GM12878 (cell line): ENCODE data around the gene SRSF11. TPM values are rescaled to one million over a fixed set of nuclear protein-coding genes. Genes with fewer than 3 reads are reported as not detected.

Source experiments
- BHLHE40 ChIP-seq, 2 experiments: fragments of 450-650 bp in 1 of 2; IDR thresholded peaks; 2 replicates each; pipeline ENCODE4 v1.6.1; 2011 to 2017; ENCODE audit warnings: low read depth in 2 of 2, borderline replicate concordance in 1 of 2, improper control_type of control experiment in 1 of 2, low read length in 1 of 2, mild to moderate bottlenecking in 1 of 2
- ELK1 ChIP-seq: IDR thresholded peaks from 2 replicates; pipeline ENCODE4 v1.6.1; 2012; ENCODE audit warnings: low read depth, low read length, improper control_type of control experiment
- EZH2 ChIP-seq: IDR thresholded peaks from 2 replicates; pipeline ENCODE4 v1.6.1; 2012; ENCODE audit warnings: low read depth, mild to moderate bottlenecking, control low read depth, inconsistent platforms, low read length, borderline replicate concordance; ENCODE audit not compliant: control insufficient read depth
- GABPA ChIP-seq: IDR thresholded peaks from 2 replicates; pipeline ENCODE4 v1.6.1; 2014; ENCODE audit warnings: antibody characterized with exemption, low read depth, mild to moderate bottlenecking, inconsistent platforms
- HDAC6 ChIP-seq: fragments of 200-600 bp; sonication (generic); IDR thresholded peaks from one replicate; pipeline ENCODE4 v1.8.0; 2017; ENCODE audit warnings: antibody characterized with exemption; ENCODE audit not compliant: unreplicated experiment
- KDM1A ChIP-seq: fragments of 200-600 bp; sonication (generic); IDR thresholded peaks from 2 replicates; pipeline ENCODE4 v1.6.1; 2016; ENCODE audit warnings: borderline replicate concordance
- MXI1 ChIP-seq: fragments of 150-350 bp; IDR thresholded peaks from 2 replicates; pipeline ENCODE4 v1.6.1; 2011; ENCODE audit warnings: low read depth, mild to moderate bottlenecking, inconsistent platforms, low read length, improper control_type of control experiment
- NFIC ChIP-seq: IDR thresholded peaks from 2 replicates; pipeline ENCODE4 v1.6.1; 2012; ENCODE audit warnings: low read depth, mild to moderate bottlenecking, inconsistent platforms, low read length, moderate library complexity
- POLR2AphosphoS2 ChIP-seq: IDR thresholded peaks from 2 replicates; pipeline ENCODE4 v1.6.1; 2011; ENCODE audit warnings: low read depth, mild to moderate bottlenecking, low read length, improper control_type of control experiment, moderate library complexity
- RAD21 ChIP-seq: IDR thresholded peaks from 2 replicates; pipeline ENCODE4 v1.6.1; 2011; ENCODE audit warnings: mild to moderate bottlenecking, low read depth, low read length, moderate library complexity; ENCODE audit not compliant: insufficient read depth
- SIN3A ChIP-seq: IDR thresholded peaks from 2 replicates; pipeline ENCODE4 v1.6.1; 2012; ENCODE audit warnings: low read depth, low read length, improper control_type of control experiment
- YBX1 ChIP-seq: fragments of 450-650 bp; IDR thresholded peaks from 2 replicates; pipeline ENCODE4 v1.6.1; 2016; ENCODE audit warnings: antibody characterized with exemption
- ZNF24 ChIP-seq: fragments of 450-650 bp; IDR thresholded peaks from 2 replicates; pipeline ENCODE4 v1.6.1; 2017; ENCODE audit warnings: antibody characterized with exemption, mild to moderate bottlenecking
- ZNF274 ChIP-seq: IDR thresholded peaks from one replicate; pipeline ENCODE4 v1.8.0; 2011; ENCODE audit not compliant: insufficient read length, insufficient read depth
- ZNF622 ChIP-seq: fragments of 450-650 bp; IDR thresholded peaks from 2 replicates; pipeline ENCODE4 v1.6.1; 2017; ENCODE audit warnings: mild to moderate bottlenecking, inconsistent platforms
- polyA plus RNA-seq, 11 experiments: library from polyadenylated mRNA; depleted of rRNA in 4 of 11; unstranded in 6 of 11; stranded (reverse) in 5 of 11; fragments of >200 nt; fragmentation: Nextera tagmentation in 4 of 11; fragmentation: Illumina TruSeq in 1 of 11; extraction: Ambion mirVana in 4 of 11; extraction: Trizol in 1 of 11; gene quantifications; 1 replicate in 1 of 11; 2 replicates in 10 of 11; pipeline versions ENCODE4 v1.2.1 to v1.2.3, GENCODE V29; 2011 to 2016; ENCODE audit warnings: inconsistent platforms in 2 of 11, missing spikeins in 2 of 11, low read depth in 1 of 11
- total RNA-seq, 4 experiments: library from RNA; depleted of rRNA in 3 of 4; stranded (reverse); fragments of >200 nt in 3 of 4; fragmentation: Illumina TruSeq in 1 of 4; extraction: Trizol in 1 of 4; gene quantifications; 2 replicates each; pipeline versions ENCODE4 v1.2.1 to v1.2.3, GENCODE V29; 2013 to 2021
- TF ChIP-seq, protein P1 (sequence below): fragments of 450-650 bp; IDR thresholded peaks from 2 replicates; pipeline ENCODE4 v1.6.1; 2018; ENCODE audit warnings: mild to moderate bottlenecking, low read depth, moderate library complexity; ENCODE audit not compliant: partially characterized antibody
- TF ChIP-seq, protein P2 (sequence below): fragments of 150-350 bp; IDR thresholded peaks from 2 replicates; pipeline ENCODE4 v1.6.1; 2016; ENCODE audit warnings: low read depth, low read length
- TF ChIP-seq, protein P3 (sequence below): fragments of 450-650 bp; IDR thresholded peaks from 2 replicates; pipeline ENCODE4 v1.6.1; 2017; ENCODE audit warnings: mild to moderate bottlenecking, moderate library complexity

The SRSF11 gene
- total and polyA plus RNA-seq, 10 of the 15 experiments (the other 5 are each of a cell fraction or from before 2014, with no cell fraction given), result 83.0 to 424 (median 207) TPM

DNA sequence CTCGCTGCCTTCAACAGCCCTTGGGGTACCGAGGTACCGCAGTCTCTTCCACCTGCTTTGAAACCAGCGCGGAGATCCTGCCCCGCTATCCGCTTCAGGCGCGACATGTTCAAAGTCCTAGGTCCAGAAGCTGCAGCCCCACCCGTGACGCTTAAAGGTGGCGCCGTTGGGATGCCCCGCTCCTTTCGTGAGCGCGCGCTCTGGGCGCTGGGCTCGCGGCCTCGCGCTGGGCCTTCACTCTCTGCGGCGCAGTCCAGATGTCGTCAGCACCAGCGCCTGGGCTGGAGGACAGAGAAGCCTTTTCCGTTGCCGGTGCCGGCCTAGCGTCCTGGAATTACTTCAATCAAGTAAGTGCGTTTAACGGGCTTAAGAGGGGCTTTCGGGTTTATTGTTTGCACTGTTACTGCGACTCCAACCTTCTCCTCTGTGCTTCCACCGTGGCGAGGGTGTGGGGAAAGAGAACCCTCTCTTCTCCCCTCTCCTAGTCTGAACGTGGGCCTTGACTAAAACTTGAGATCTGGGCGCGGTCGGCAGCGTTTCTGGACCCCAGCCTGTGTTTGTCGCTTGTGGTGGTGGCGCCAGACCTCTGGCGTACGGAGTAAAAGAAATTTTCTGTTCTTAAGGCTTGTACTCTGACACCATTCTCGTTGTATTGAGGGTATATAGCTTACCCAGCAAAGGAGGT lies 15.6 kb upstream of the SRSF11 start, which contains the start of gene LRRC40 (continued):
- TF ChIP-seq, protein P1, sequence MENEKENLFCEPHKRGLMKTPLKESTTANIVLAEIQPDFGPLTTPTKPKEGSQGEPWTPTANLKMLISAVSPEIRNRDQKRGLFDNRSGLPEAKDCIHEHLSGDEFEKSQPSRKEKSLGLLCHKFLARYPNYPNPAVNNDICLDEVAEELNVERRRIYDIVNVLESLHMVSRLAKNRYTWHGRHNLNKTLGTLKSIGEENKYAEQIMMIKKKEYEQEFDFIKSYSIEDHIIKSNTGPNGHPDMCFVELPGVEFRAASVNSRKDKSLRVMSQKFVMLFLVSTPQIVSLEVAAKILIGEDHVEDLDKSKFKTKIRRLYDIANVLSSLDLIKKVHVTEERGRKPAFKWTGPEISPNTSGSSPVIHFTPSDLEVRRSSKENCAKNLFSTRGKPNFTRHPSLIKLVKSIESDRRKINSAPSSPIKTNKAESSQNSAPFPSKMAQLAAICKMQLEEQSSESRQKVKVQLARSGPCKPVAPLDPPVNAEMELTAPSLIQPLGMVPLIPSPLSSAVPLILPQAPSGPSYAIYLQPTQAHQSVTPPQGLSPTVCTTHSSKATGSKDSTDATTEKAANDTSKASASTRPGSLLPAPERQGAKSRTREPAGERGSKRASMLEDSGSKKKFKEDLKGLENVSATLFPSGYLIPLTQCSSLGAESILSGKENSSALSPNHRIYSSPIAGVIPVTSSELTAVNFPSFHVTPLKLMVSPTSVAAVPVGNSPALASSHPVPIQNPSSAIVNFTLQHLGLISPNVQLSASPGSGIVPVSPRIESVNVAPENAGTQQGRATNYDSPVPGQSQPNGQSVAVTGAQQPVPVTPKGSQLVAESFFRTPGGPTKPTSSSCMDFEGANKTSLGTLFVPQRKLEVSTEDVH, result peak; percentile 78
- TF ChIP-seq, protein P2, sequence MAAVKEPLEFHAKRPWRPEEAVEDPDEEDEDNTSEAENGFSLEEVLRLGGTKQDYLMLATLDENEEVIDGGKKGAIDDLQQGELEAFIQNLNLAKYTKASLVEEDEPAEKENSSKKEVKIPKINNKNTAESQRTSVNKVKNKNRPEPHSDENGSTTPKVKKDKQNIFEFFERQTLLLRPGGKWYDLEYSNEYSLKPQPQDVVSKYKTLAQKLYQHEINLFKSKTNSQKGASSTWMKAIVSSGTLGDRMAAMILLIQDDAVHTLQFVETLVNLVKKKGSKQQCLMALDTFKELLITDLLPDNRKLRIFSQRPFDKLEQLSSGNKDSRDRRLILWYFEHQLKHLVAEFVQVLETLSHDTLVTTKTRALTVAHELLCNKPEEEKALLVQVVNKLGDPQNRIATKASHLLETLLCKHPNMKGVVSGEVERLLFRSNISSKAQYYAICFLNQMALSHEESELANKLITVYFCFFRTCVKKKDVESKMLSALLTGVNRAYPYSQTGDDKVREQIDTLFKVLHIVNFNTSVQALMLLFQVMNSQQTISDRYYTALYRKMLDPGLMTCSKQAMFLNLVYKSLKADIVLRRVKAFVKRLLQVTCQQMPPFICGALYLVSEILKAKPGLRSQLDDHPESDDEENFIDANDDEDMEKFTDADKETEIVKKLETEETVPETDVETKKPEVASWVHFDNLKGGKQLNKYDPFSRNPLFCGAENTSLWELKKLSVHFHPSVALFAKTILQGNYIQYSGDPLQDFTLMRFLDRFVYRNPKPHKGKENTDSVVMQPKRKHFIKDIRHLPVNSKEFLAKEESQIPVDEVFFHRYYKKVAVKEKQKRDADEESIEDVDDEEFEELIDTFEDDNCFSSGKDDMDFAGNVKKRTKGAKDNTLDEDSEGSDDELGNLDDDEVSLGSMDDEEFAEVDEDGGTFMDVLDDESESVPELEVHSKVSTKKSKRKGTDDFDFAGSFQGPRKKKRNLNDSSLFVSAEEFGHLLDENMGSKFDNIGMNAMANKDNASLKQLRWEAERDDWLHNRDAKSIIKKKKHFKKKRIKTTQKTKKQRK, result no peak
- TF ChIP-seq GABPA (no peak), RAD21 (no peak), ZNF622 (no peak), KDM1A (no peak), SIN3A (peak; percentile 92), ELK1 (0 out of 2 replicates have a peak, but pooled peaks have one; percentile 48), NFIC (peak; percentile 46; the same call in 1 of the 2 replicates), BHLHE40 (IDR thresholded peaks at IDR 0.05; ENCODE audit: borderline replicate concordance in 1 of 2, low read depth in 2 of 2, low read length in 1 of 2) (peak in 1 of 2 experiments; percentile 66; a peak in 2 of 4 replicates), ZNF24 (peak; percentile 31; the same call in 1 of the 2 replicates), ZNF274 (no peak), EZH2 (no peak), POLR2AphosphoS2 (no peak), MXI1 (peak; percentile 93), HDAC6 (peak; percentile 34), YBX1 (no peak)
- TF ChIP-seq, protein P3, sequence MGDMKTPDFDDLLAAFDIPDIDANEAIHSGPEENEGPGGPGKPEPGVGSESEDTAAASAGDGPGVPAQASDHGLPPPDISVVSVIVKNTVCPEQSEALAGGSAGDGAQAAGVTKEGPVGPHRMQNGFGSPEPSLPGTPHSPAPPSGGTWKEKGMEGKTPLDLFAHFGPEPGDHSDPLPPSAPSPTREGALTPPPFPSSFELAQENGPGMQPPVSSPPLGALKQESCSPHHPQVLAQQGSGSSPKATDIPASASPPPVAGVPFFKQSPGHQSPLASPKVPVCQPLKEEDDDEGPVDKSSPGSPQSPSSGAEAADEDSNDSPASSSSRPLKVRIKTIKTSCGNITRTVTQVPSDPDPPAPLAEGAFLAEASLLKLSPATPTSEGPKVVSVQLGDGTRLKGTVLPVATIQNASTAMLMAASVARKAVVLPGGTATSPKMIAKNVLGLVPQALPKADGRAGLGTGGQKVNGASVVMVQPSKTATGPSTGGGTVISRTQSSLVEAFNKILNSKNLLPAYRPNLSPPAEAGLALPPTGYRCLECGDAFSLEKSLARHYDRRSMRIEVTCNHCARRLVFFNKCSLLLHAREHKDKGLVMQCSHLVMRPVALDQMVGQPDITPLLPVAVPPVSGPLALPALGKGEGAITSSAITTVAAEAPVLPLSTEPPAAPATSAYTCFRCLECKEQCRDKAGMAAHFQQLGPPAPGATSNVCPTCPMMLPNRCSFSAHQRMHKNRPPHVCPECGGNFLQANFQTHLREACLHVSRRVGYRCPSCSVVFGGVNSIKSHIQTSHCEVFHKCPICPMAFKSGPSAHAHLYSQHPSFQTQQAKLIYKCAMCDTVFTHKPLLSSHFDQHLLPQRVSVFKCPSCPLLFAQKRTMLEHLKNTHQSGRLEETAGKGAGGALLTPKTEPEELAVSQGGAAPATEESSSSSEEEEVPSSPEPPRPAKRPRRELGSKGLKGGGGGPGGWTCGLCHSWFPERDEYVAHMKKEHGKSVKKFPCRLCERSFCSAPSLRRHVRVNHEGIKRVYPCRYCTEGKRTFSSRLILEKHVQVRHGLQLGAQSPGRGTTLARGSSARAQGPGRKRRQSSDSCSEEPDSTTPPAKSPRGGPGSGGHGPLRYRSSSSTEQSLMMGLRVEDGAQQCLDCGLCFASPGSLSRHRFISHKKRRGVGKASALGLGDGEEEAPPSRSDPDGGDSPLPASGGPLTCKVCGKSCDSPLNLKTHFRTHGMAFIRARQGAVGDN, result peak; percentile 47; the same call in 1 of the 2 replicates
